Smooth muscle cell (in vitro differentiated cells): ENCODE measurements around the gene PLSCR4. TPM values are rescaled to one million over a fixed set of nuclear protein-coding genes. Genes with fewer than 3 reads are reported as not detected.

Source experiments
- DNase-seq: peaks from one replicate; lab custom pipeline; 2025; ENCODE audit not compliant: unreplicated experiment; lab: John Stamatoyannopoulos, UW
- H2AFZ ChIP-seq: fragments of 200-600 bp; sonication (generic); 2 replicates; pipeline ENCODE4 v1.6.0; 2016; ENCODE audit warnings: antibody characterized with exemption, low read depth, mild to moderate bottlenecking
- H3F3A ChIP-seq: fragments of 200-600 bp; sonication (generic); 2 replicates; pipeline ENCODE4 v1.6.0; 2017; ENCODE audit warnings: antibody characterized with exemption, low read depth
- H3K27ac ChIP-seq: fragments of 200-600 bp; sonication (generic); 2 replicates; pipeline ENCODE4 v1.5.1; 2016; ENCODE audit warnings: low read depth, mild to moderate bottlenecking
- H3K27me3 ChIP-seq: fragments of 200-600 bp; sonication (generic); 2 replicates; pipeline ENCODE4 v1.6.1; 2016; ENCODE audit warnings: low read depth, mild to moderate bottlenecking
- H3K36me3 ChIP-seq: fragments of 200-600 bp; sonication (generic); 2 replicates; pipeline ENCODE4 v1.5.1; 2016; ENCODE audit warnings: low read depth
- H3K4me1 ChIP-seq: fragments of 200-600 bp; sonication (generic); 2 replicates; pipeline ENCODE4 v1.5.1; 2016; ENCODE audit warnings: low read depth
- H3K4me2 ChIP-seq: fragments of 200-600 bp; sonication (generic); 2 replicates; pipeline ENCODE4 v1.6.0; 2016; ENCODE audit warnings: mild to moderate bottlenecking
- H3K4me3 ChIP-seq: fragments of 200-600 bp; sonication (generic); 2 replicates; pipeline ENCODE4 v1.5.1; 2016; ENCODE audit warnings: mild to moderate bottlenecking
- H3K79me2 ChIP-seq: fragments of 200-600 bp; sonication (generic); 2 replicates; pipeline ENCODE4 v1.6.0; 2016; ENCODE audit warnings: low read depth, mild to moderate bottlenecking
- H3K9ac ChIP-seq: fragments of 200-600 bp; sonication (generic); 2 replicates; pipeline ENCODE4 v1.6.0; 2016; ENCODE audit warnings: low read depth
- H3K9me3 ChIP-seq: fragments of 200-600 bp; sonication (generic); replicated peaks from 2 replicates; pipeline ENCODE4 v1.5.1; 2016; ENCODE audit warnings: low read depth
- H4K20me1 ChIP-seq: fragments of 200-600 bp; sonication (generic); 2 replicates; pipeline ENCODE4 v1.6.0; 2016; ENCODE audit warnings: low read depth
- CTCF ChIP-seq: fragments of 200-600 bp; sonication (generic); IDR thresholded peaks from 2 replicates; pipeline ENCODE4 v1.5.1; 2017; ENCODE audit warnings: borderline replicate concordance, mild to moderate bottlenecking, antibody characterized with exemption; ENCODE audit not compliant: insufficient read depth, poor library complexity, severe bottlenecking
- WGBS: methylation state at CpG from one replicate; pipeline ENCODE4 v1.1.7; 2016; ENCODE audit warnings: low lambda C conversion rate; 5-methylcytosine and 5-hydroxymethylcytosine counted together
- polyA plus RNA-seq: library from polyadenylated mRNA; unstranded; fragments of >200 nt; fragmentation: Nextera tagmentation; extraction: Ambion mirVana; gene quantifications from 2 replicates; pipeline ENCODE4 v1.2.1, GENCODE V29; 2016
- total RNA-seq: library from RNA; depleted of rRNA; stranded (reverse); fragments of >200 nt; gene quantifications from 2 replicates; pipeline ENCODE4 v1.2.3, GENCODE V29; 2014

Gene PLSCR4
- total and polyA plus RNA-seq, 2 experiments from 2014 or later = 3.8 to 4.8 TPM

DNA sequence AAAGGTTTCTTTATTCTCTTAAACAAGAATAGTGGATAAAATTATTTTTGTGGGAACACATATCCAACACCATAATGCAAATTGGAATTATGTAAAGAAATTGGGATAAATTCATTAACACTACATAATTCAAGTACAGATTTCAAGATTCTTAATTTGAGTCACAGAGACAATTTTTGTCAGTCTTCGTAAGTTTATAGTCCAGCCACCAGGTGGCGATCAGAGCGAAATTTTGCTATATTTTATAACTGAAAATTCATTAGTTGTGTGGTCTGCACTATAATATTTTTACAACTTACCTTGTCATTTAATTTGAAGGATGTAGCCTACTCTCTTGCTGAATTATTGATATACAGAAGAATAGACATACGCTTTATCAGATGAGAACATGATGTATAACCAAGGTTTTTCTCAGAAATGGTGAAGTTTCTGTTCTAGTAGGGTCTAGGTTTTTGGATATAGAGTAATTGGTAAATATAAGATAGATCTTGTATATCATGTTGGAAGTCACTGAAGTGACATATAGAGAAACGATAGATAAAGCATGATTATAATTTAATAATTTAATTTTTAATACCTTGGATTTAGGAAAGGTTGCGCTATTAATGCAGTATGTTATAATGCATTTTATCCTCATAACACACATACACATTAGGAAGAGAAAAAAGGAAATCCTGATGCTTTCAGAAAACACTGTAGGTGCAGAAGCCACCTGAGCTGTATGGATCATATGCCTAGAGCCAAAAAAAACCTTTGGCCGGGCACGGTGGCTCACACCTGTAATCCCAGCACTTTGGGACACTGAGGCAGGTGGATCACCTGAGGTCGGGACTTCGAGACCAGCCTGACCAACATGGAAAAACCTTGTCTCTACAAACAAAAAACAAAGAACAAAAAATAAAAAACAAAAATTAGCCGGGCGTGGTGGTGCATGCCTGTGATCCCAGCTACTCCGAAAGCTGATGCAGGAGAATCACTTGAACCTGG lies 31.7 kb downstream of the PLSCR4 start:
- no peaks in the 10 kb centered on the region for H3K27me3 ChIP-seq
- H4K20me1 ChIP-seq = no peaks in the 10 kb centered on the region
- no peaks in the 10 kb centered on the region for H3K36me3 ChIP-seq
- 74% methylated on average over 13 of the region's 13 CpGs for WGBS
- peaks cover 7% of the 10 kb centered on the region for H3F3A ChIP-seq
- no peak overlapping the region for H2AFZ ChIP-seq
- no peaks in the 10 kb centered on the region for H3K79me2 ChIP-seq
- H3K4me2 ChIP-seq = no peak overlapping the region
- no peak overlapping the region for H3K9ac ChIP-seq
- no peak overlapping the region for H3K27ac ChIP-seq
- no peak overlapping the region for H3K4me3 ChIP-seq
- TF ChIP-seq CTCF = peak; percentile 81
- peaks cover 5% of the 10 kb centered on the region for H3K4me1 ChIP-seq
- no peak for DNase-seq
- no peaks in the 10 kb centered on the region for H3K9me3 ChIP-seq

GRCh38 chr3:146217324-146217723 lies 33.6 kb downstream of the PLSCR4 start:
- H2AFZ ChIP-seq = no peak overlapping the region
- WGBS = 98% methylated on average over 2 of the region's 2 CpGs
- peaks cover 5% of the 10 kb centered on the region for H3K4me1 ChIP-seq
- no peak overlapping the region for H3K27ac ChIP-seq
- H3K9me3 ChIP-seq = no peaks in the 10 kb centered on the region
- H3K36me3 ChIP-seq = no peaks in the 10 kb centered on the region
- no peak for DNase-seq
- no peaks in the 10 kb centered on the region for H4K20me1 ChIP-seq
- no peak for TF ChIP-seq CTCF
- H3K27me3 ChIP-seq = no peaks in the 10 kb centered on the region
- no peak overlapping the region for H3K4me3 ChIP-seq
- H3K79me2 ChIP-seq = no peaks in the 10 kb centered on the region
- H3F3A ChIP-seq = peaks cover 7% of the 10 kb centered on the region
- H3K9ac ChIP-seq = no peak overlapping the region
- no peak overlapping the region for H3K4me2 ChIP-seq

- TF ChIP-seq CTCF = no peak
- no peaks in the 10 kb centered on the region for H3K79me2 ChIP-seq
- no peak overlapping the region for H3K4me3 ChIP-seq
- H3K9ac ChIP-seq = no peak overlapping the region
- DNase-seq = no peak
- no peak overlapping the region for H3K4me2 ChIP-seq
- H3F3A ChIP-seq = no peaks in the 10 kb centered on the region
- H3K36me3 ChIP-seq = no peaks in the 10 kb centered on the region
- no peaks in the 10 kb centered on the region for H3K27me3 ChIP-seq
- H3K9me3 ChIP-seq = no peaks in the 10 kb centered on the region
- H2AFZ ChIP-seq = no peak overlapping the region
- 81% methylated on average over 2 of the region's 2 CpGs for WGBS
- H4K20me1 ChIP-seq = no peaks in the 10 kb centered on the region
- H3K4me1 ChIP-seq = no peaks in the 10 kb centered on the region
- no peak overlapping the region for H3K27ac ChIP-seq
Measured at GRCh38 chr3:146214493-146214892, 36.4 kb downstream of the PLSCR4 start.

DNA sequence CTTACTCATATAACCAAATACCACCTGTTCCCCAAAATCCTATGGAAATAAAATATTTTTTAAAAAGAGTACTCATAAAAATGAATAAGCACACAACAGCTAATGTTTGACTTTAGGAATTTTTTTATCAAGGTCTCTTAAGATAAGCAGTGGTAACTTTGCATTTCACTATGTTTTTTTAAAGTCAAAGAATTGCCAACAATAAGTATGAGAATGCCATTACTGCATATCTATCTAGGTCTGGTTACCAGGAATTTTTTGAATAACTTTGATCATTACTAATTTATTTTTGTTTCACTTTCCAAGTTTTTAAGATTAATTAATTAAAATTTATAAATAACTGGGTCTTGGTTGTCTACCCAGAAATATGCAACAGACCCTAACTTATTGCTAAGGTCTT lies 41.5 kb downstream of the PLSCR4 start:
- no peak for DNase-seq
- H3K9ac ChIP-seq = no peak overlapping the region
- no peaks in the 10 kb centered on the region for H3K4me1 ChIP-seq
- no peak for TF ChIP-seq CTCF
- H3K79me2 ChIP-seq = no peaks in the 10 kb centered on the region
- no peak overlapping the region for H3K27ac ChIP-seq
- no peaks in the 10 kb centered on the region for H3K36me3 ChIP-seq
- H3K9me3 ChIP-seq = no peaks in the 10 kb centered on the region
- H3K27me3 ChIP-seq = no peaks in the 10 kb centered on the region
- H3K4me3 ChIP-seq = no peak overlapping the region
- no peak overlapping the region for H2AFZ ChIP-seq
- no peaks in the 10 kb centered on the region for H4K20me1 ChIP-seq
- H3F3A ChIP-seq = no peaks in the 10 kb centered on the region
- H3K4me2 ChIP-seq = no peak overlapping the region
